ENCODE data around the gene IL12A.

DNA sequence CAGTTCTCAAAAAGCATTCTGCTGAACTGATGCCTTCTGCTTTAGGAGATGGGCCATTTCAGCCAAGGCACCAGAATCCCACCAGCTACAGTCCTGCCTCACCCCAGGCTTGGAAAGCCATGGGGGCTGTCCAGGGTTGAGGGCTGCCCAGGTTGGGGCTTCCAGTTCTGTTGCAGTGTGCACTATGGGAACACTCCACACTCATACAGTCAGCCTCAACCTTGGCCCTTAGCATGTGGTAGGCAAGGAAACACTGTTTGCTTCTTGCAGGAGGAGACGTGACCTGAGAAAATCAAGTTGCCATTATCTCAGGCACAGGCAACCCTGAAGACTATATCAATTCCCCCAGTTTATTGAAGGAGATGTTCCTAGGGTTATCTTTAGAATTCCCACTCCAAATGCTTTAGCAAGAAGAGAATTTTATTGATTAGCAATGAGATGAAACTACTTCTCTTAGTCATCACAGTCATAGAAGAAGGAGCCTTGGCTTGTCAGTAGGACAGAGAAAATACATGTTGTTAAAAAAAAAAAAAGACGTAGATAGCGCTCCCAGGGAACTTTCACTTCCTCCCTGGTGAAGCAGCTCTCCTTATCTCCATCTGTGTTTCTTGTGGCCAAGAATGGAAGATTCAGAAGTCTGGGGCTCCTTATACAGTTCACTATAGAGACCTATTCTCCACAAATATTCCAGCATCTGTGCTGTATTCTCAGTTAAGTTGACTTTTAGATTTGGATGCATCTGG lies 38.3 kb upstream of the IL12A start:
- TF ChIP-seq, protein P1, sequence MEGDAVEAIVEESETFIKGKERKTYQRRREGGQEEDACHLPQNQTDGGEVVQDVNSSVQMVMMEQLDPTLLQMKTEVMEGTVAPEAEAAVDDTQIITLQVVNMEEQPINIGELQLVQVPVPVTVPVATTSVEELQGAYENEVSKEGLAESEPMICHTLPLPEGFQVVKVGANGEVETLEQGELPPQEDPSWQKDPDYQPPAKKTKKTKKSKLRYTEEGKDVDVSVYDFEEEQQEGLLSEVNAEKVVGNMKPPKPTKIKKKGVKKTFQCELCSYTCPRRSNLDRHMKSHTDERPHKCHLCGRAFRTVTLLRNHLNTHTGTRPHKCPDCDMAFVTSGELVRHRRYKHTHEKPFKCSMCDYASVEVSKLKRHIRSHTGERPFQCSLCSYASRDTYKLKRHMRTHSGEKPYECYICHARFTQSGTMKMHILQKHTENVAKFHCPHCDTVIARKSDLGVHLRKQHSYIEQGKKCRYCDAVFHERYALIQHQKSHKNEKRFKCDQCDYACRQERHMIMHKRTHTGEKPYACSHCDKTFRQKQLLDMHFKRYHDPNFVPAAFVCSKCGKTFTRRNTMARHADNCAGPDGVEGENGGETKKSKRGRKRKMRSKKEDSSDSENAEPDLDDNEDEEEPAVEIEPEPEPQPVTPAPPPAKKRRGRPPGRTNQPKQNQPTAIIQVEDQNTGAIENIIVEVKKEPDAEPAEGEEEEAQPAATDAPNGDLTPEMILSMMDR (conservative IDR thresholded peaks at IDR 0.05): no peak
- TF ChIP-seq ZFX (IDR thresholded peaks at IDR 0.05): no peak
